Right lobe of liver (tissue), 4 donors: Measurements from ENCODE around the gene GPR50.

Source experiments
- POLR2A ChIP-seq: fragments of 450-650 bp; IDR thresholded peaks from one replicate; pipeline ENCODE4 v1.6.1; 2017; ENCODE audit warnings: antibody characterized with exemption, mild to moderate bottlenecking
- TF ChIP-seq, protein P1 (sequence below), 4 donors: fragments of 200-600 bp in 3 of 4; fragments of 450-650 bp in 1 of 4; IDR thresholded peaks; one replicate each; pipeline versions ENCODE4 v1.5.1 to v1.8.0; 2016 to 2022; ENCODE audit warnings: antibody characterized with exemption in 4 of 4, mild to moderate bottlenecking in 2 of 4
- donor health status: DM: no; HTN: no; CAD: no.
- donor health status: DM: no; HTN: no; CAD: no.
- donor health status: DM: no; HTN: yes; CAD: no.

DNA sequence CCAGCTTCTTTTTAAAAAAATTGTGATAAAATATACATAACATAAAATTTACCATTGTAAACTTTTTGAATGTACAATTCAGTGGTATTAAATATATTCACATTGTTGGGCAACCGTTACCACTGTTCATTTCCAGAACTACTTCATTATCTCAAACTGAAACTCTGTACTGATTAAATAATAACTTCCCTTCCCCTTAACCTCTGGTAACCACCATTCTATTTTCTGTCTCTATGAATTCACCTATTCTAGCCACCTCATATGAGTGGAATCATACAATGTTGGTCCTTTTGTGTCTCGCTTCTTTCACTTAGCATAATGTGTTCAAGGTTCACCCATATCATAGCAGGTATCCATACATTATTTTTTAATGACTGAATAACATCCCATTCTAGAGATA lies 8.3 kb downstream of the GPR50 start:
- TF ChIP-seq, protein P1, sequence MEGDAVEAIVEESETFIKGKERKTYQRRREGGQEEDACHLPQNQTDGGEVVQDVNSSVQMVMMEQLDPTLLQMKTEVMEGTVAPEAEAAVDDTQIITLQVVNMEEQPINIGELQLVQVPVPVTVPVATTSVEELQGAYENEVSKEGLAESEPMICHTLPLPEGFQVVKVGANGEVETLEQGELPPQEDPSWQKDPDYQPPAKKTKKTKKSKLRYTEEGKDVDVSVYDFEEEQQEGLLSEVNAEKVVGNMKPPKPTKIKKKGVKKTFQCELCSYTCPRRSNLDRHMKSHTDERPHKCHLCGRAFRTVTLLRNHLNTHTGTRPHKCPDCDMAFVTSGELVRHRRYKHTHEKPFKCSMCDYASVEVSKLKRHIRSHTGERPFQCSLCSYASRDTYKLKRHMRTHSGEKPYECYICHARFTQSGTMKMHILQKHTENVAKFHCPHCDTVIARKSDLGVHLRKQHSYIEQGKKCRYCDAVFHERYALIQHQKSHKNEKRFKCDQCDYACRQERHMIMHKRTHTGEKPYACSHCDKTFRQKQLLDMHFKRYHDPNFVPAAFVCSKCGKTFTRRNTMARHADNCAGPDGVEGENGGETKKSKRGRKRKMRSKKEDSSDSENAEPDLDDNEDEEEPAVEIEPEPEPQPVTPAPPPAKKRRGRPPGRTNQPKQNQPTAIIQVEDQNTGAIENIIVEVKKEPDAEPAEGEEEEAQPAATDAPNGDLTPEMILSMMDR (IDR thresholded peaks at IDR 0.05): no peak
- no peak for TF ChIP-seq POLR2A
